Fibroblast of pulmonary artery (primary cell): ENCODE measurements around the gene AKAP8L.

Experiments
- DNase-seq: peaks from one replicate; pipeline ENCODE4 v3.0.0-alpha.2; 2010; ENCODE audit warnings: low read depth
- H3K4me3 ChIP-seq: replicated peaks from 2 replicates; pipeline ENCODE4 v1.5.1; 2011; ENCODE audit warnings: low read depth, mild to moderate bottlenecking, control low read depth, low read length, moderate library complexity
- CTCF ChIP-seq: IDR thresholded peaks from 2 replicates; pipeline ENCODE4 v1.5.1; 2011; ENCODE audit warnings: mild to moderate bottlenecking, control low read depth, low read length, inconsistent platforms; ENCODE audit errors: missing control alignments

The AKAP8L gene

GRCh38 chr19:15443325-15443724 lies 24.5 kb upstream of the AKAP8L start:
- DNase-seq: no peak
- TF ChIP-seq CTCF: no peak

GRCh38 chr19:15442142-15442920 lies 23.5 kb upstream of the AKAP8L start:
- no peak overlapping the region for H3K4me3 ChIP-seq
- DNase-seq: no peak
- no peak for TF ChIP-seq CTCF

More at GRCh38 chr19:15443325-15443724, 24.5 kb upstream of the AKAP8L start:
- H3K4me3 ChIP-seq: no peak overlapping the region

GRCh38 chr19:15441317-15441716 lies 22.5 kb upstream of the AKAP8L start:
- DNase-seq: no peak
- no peak overlapping the region for H3K4me3 ChIP-seq
- no peak for TF ChIP-seq CTCF

GRCh38 chr19:15439821-15440641 lies 21.2 kb upstream of the AKAP8L start:
- DNase-seq: no peak
- H3K4me3 ChIP-seq: no peak overlapping the region
- TF ChIP-seq CTCF: no peak

- no peak for DNase-seq
Measured at GRCh38 chr19:15439078-15439799, 20.5 kb upstream of the AKAP8L start.

GRCh38 chr19:15438577-15438976 lies 19.8 kb upstream of the AKAP8L start:
- no peak for DNase-seq
- no peak overlapping the region for H3K4me3 ChIP-seq
- TF ChIP-seq CTCF: no peak

More at GRCh38 chr19:15439078-15439799, 20.5 kb upstream of the AKAP8L start:
- no peak for TF ChIP-seq CTCF
- no peak overlapping the region for H3K4me3 ChIP-seq
